ENCODE results near the gene NDUFC2.
"Not testable (repeated sequence)": the region's sequence is repeated elsewhere in the genome, so short reads cannot be mapped to it uniquely, and the experiment has no call there.

The NDUFC2 gene
- 4.1 to 5.7 reads per million in 2 donors for total RNA-seq

- DNase-seq, result peak; percentile 25 to 85 (median 43)
Measured at GRCh38 chr11:78079232-78080083, at the start of gene NDUFC2. Gene NDUFC2, minus strand, starts transcription at chr11:78079862. Its CDS starts 118 bp downstream, at chr11:78079744.

GRCh38 chr11:78127403-78127802, 47.7 kb upstream of the NDUFC2 start:
- DNase-seq, result no peak

- DNase-seq, result no peak
Measured at GRCh38 chr11:78112582-78113275, 33.1 kb upstream of the NDUFC2 start.

- no peak for DNase-seq
Measured at GRCh38 chr11:78111298-78111697, 31.6 kb upstream of the NDUFC2 start.

GRCh38 chr11:78110830-78111229, 31.2 kb upstream of the NDUFC2 start:
- DNase-seq, result no peak

GRCh38 chr11:78110351-78110750, 30.7 kb upstream of the NDUFC2 start:
- no peak for DNase-seq

GRCh38 chr11:78109081-78110015, 29.7 kb upstream of the NDUFC2 start:
- no peak for DNase-seq

GRCh38 chr11:78100676-78101472, 21.2 kb upstream of the NDUFC2 start:
- DNase-seq, result no peak

GRCh38 chr11:78100261-78100660, 20.6 kb upstream of the NDUFC2 start:
- DNase-seq, result no peak

GRCh38 chr11:78099666-78100065, 20.0 kb upstream of the NDUFC2 start:
- no peak for DNase-seq

- no peak for DNase-seq
Measured at GRCh38 chr11:78097666-78098385, 18.2 kb upstream of the NDUFC2 start.

- DNase-seq, result peak in 1 of 5 experiments; percentile 86
Measured at GRCh38 chr11:78094250-78094649, 14.6 kb upstream of the NDUFC2 start.

- not testable (repeated sequence) for DNase-seq
Measured at GRCh38 chr11:78086521-78087074, 6.9 kb upstream of the NDUFC2 start.

GRCh38 chr11:78085972-78086371, 6.3 kb upstream of the NDUFC2 start:
- DNase-seq, result no peak

- DNase-seq, result not testable (repeated sequence)
Measured at GRCh38 chr11:78084506-78084905, 4.8 kb upstream of the NDUFC2 start.

- DNase-seq, result no peak
Measured at GRCh38 chr11:78083021-78083420, 3.4 kb upstream of the NDUFC2 start.

- no peak for DNase-seq
Measured at GRCh38 chr11:78082146-78082545, 2.5 kb upstream of the NDUFC2 start.

GRCh38 chr11:78081583-78081982, 1.9 kb upstream of the NDUFC2 start:
- peak in 1 of 5 experiments; percentile 21 for DNase-seq

- DNase-seq, result peak in 1 of 5 experiments; percentile 40
Measured at GRCh38 chr11:78080818-78081495, 1.3 kb upstream of the NDUFC2 start.
